ENCODE results near the gene LOXL1.

LOXL1 gene

DNA sequence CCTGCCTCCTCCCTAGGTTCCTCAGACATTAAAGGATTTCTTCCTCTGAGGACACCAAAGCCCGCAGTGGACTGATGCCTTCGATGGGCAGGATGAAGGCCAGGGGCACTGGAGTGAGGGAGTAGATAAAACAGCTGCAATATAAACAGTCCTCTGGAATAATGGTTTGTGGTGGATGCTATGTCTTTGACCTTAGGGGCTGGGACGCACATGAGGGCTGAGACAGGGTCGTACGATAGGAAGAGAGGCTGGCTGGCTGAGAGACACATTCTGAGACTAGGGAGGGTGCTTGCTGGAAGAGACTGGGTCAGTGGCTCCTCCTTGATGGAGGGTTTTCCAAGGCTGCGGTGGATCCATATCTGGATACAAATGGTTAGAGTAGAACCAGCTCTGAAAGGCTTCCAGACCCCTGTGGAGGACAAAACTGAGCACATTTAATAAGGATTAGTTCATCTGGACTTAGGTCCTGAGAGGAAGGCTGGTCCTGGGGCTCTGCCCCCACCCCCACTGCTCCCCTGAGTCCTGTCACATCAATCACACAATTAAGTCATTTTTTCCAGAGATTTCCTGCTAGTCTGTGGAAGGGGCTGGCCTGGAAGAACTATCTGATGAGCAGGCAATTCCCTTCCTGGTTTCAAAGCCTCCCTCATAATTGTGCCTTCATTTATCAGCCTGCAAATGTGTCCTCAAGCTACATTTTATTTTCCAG lies 37.1 kb upstream of the LOXL1 start:
- Histone ChIP-seq H4K20me1 (ENCODE audit: insufficient read depth, low read length) (no peaks in the 10 kb centered on the region), H3K9me2 (ENCODE audit: low read depth, low read length) (no peaks in the 10 kb centered on the region), H3K9me3 (ENCODE audit: low read length) (no peaks in the 10 kb centered on the region), H3K27me3 (ENCODE audit: insufficient read depth, low read length) (no peaks in the 10 kb centered on the region; the same call in 1 of the 2 replicates), H3K4me1 (ENCODE audit: insufficient read depth, low read length, severe bottlenecking) (no peaks in the 10 kb centered on the region), H3F3A (ENCODE audit: insufficient read depth, low read length) (no peaks in the 10 kb centered on the region), H3K4me3 (ENCODE audit: low read depth, low read length, poor library complexity, severe bottlenecking) (no peak overlapping the region), H3K27ac (ENCODE audit: low read depth, low read length, poor library complexity, severe bottlenecking) (no peak overlapping the region), H3K9ac (ENCODE audit: low read length) (no peak overlapping the region), H2AFZ (ENCODE audit: low read length) (no peak overlapping the region), H3K4me2 (ENCODE audit: low read length) (no peak overlapping the region), H3K79me2 (ENCODE audit: insufficient read depth, low read length) (no peaks in the 10 kb centered on the region), H3K36me3 (ENCODE audit: insufficient read depth, low read length) (no peaks in the 10 kb centered on the region)
- no peak for TF ChIP-seq EZH2 (IDR thresholded peaks at IDR 0.05; ENCODE audit: borderline replicate concordance, low read length)
- TF ChIP-seq, protein P1, sequence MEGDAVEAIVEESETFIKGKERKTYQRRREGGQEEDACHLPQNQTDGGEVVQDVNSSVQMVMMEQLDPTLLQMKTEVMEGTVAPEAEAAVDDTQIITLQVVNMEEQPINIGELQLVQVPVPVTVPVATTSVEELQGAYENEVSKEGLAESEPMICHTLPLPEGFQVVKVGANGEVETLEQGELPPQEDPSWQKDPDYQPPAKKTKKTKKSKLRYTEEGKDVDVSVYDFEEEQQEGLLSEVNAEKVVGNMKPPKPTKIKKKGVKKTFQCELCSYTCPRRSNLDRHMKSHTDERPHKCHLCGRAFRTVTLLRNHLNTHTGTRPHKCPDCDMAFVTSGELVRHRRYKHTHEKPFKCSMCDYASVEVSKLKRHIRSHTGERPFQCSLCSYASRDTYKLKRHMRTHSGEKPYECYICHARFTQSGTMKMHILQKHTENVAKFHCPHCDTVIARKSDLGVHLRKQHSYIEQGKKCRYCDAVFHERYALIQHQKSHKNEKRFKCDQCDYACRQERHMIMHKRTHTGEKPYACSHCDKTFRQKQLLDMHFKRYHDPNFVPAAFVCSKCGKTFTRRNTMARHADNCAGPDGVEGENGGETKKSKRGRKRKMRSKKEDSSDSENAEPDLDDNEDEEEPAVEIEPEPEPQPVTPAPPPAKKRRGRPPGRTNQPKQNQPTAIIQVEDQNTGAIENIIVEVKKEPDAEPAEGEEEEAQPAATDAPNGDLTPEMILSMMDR (IDR thresholded peaks at IDR 0.05; ENCODE audit: low read length) = no peak

DNA sequence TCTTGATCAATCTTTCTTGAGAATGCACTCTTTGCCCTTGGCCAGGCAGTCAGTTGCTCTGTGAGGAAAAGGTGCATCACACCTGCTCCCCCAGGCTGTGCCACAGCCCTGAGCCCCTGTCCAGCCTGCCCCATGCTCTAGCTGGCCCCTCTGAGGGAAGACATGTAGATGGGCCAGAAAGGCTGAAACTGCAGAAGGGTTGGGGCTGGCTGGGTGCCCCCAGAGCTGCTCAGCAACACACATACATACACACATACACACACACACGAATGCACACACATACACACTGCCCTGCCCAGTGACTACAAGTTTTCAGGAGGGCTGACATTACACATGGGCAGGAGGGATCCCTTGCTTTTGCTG lies 36.5 kb upstream of the LOXL1 start:
- no peak overlapping the region for H2AFZ ChIP-seq (ENCODE audit: low read length)

DNA sequence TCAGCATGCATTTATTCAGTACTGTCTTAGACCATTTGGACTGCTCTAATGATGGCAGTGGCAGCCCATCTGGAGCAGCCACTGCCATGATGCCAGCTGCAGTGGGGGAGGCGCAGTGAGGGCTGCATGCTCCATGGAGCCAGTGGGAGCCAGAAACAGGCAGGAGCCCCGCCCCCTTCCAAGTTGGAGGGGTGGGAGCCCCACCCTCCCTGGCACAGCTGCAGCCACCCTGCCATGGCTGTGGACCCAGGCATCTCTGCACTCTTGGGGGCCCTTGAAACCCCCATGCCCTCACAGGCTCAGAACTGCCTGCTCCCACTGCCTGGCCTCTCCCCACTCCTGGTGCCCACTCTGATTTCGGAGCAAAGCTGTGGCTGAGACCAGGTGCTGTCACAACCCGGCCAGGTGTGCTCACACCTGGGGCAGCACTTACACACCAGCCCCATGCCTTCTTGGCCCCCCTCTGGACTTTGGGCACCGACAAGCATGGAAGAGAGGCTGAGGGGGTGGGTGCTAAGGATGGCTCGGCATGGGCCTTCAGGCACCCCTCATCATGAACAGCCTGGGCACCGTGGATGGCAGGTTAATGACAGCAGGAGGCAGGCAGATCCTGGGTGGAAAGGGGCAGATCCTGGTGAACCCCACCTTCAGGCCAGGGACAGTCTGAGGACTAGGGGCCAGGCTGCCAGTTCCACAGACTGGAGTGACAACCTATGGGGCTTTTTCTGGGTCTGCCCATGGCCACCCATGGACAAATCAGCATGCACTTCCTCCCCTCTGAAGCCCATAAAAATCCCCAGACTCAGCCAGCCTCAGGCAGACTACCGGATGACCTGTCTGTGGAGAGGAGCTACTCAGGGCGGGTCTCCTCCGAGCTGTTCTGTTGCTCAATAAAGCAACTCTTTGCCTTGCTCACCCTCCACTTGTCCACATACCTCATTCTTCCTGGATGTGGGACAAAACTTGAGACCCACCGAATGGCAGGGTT lies 34.6 kb upstream of the LOXL1 start:
- Histone ChIP-seq H3K9ac (ENCODE audit: low read length) (no peak overlapping the region), H4K20me1 (ENCODE audit: insufficient read depth, low read length) (no peaks in the 10 kb centered on the region), H3K4me2 (ENCODE audit: low read length) (no peak overlapping the region), H3K9me3 (ENCODE audit: low read length) (no peaks in the 10 kb centered on the region), H3K36me3 (ENCODE audit: insufficient read depth, low read length) (no peaks in the 10 kb centered on the region), H3K27me3 (ENCODE audit: insufficient read depth, low read length) (no peaks in the 10 kb centered on the region; the same call in 1 of the 2 replicates), H3K4me3 (ENCODE audit: low read depth, low read length, poor library complexity, severe bottlenecking) (no peak overlapping the region), H3K4me1 (ENCODE audit: insufficient read depth, low read length, severe bottlenecking) (no peaks in the 10 kb centered on the region), H3K27ac (ENCODE audit: low read depth, low read length, poor library complexity, severe bottlenecking) (no peak overlapping the region), H3K9me2 (ENCODE audit: low read depth, low read length) (no peaks in the 10 kb centered on the region), H3K79me2 (ENCODE audit: insufficient read depth, low read length) (no peaks in the 10 kb centered on the region), H3F3A (ENCODE audit: insufficient read depth, low read length) (no peaks in the 10 kb centered on the region), H2AFZ (ENCODE audit: low read length) (no peak overlapping the region)
- no peak for TF ChIP-seq EZH2 (IDR thresholded peaks at IDR 0.05; ENCODE audit: borderline replicate concordance, low read length)
- TF ChIP-seq, protein P1 (IDR thresholded peaks at IDR 0.05; ENCODE audit: low read length) = no peak

More for the DNA sequence above, 36.5 kb upstream of the LOXL1 start:
- H3K9ac ChIP-seq (ENCODE audit: low read length) = no peak overlapping the region
- no peak overlapping the region for H3K4me3 ChIP-seq (ENCODE audit: low read depth, low read length, poor library complexity, severe bottlenecking)
- no peaks in the 10 kb centered on the region for H3K36me3 ChIP-seq (ENCODE audit: insufficient read depth, low read length)
- no peak for TF ChIP-seq EZH2 (IDR thresholded peaks at IDR 0.05; ENCODE audit: borderline replicate concordance, low read length)
- TF ChIP-seq, protein P1 (IDR thresholded peaks at IDR 0.05; ENCODE audit: low read length) = no peak
- no peaks in the 10 kb centered on the region for H3F3A ChIP-seq (ENCODE audit: insufficient read depth, low read length)
- H3K4me1 ChIP-seq (ENCODE audit: insufficient read depth, low read length, severe bottlenecking) = no peaks in the 10 kb centered on the region
- H3K79me2 ChIP-seq (ENCODE audit: insufficient read depth, low read length) = no peaks in the 10 kb centered on the region
- no peaks in the 10 kb centered on the region for H4K20me1 ChIP-seq (ENCODE audit: insufficient read depth, low read length)
- H3K4me2 ChIP-seq (ENCODE audit: low read length) = no peak overlapping the region
- no peaks in the 10 kb centered on the region; the same call in 1 of the 2 replicates for H3K27me3 ChIP-seq (ENCODE audit: insufficient read depth, low read length)
- H3K27ac ChIP-seq (ENCODE audit: low read depth, low read length, poor library complexity, severe bottlenecking) = no peak overlapping the region
- no peaks in the 10 kb centered on the region for H3K9me2 ChIP-seq (ENCODE audit: low read depth, low read length)
- H3K9me3 ChIP-seq (ENCODE audit: low read length) = no peaks in the 10 kb centered on the region
